DMS153 treated with DMSO at 0.1 percent for 48 hours (cell line): ENCODE results near the gene GARIN5B.
A peak's percentile ranks its signal among the peaks of the same experiment; 100 is the strongest.
"Not testable (repeated sequence)": the region's sequence is repeated elsewhere in the genome, so short reads cannot be mapped to it uniquely, and the experiment has no call there.

Source experiments
- DNase-seq: peaks from one replicate; lab custom pipeline; 2025; ENCODE audit not compliant: unreplicated experiment; lab: John Stamatoyannopoulos, UW

GARIN5B gene

DNA sequence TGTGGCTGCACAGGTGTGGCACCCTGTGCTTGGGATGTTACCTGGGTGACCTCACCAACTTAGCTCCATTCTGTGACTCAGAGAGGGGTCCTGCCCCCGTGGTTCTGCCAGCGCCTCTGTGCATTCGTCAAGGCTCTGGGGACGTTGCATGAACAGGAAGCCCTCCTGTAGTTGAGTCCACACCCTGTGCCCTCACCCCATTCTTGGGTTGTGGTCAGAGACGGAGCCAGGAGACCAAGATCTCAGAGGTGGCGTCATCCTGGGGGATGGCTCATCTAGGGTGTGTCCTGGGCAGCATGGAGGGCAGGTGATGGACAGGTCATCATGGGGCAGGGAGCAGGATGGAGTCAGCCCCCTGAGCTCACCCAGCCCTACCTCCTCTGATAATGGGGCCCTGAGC, 11.0 kb downstream of the GARIN5B start:
- DNase-seq, result no peak

DNA sequence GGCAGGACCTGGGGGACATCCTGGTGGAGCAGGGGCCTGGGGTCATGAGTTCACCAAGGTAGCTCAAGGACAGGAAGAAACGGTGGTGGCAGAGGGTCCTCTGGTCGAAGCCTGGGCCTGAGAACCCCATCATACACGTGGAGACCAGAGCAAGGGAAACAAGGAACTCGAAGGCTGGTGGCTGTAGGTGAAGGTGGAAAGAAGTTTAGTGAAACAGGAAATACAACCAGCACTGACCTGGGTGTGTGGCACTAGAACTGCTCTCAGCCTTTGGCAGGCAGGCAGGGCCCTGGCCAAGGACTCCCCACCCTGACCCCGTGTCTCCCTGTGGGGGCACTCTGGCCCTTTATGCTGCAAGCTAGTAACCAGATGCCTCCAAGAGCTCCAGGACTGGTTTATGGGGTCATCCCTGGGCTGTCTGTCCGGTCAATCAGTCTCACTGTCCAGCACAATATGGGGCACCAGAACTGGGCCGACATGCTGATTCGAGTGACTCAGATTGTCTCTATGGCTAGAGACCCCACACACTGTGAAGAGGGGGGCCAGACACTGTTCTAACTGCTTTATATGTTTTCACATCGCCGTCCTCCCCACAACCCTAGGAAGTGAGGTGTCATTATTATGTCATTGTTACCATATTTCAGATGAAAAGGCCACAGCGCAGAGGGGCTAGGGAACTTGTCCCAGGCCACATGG, 12.3 kb downstream of the GARIN5B start:
- DNase-seq, result no peak

DNA sequence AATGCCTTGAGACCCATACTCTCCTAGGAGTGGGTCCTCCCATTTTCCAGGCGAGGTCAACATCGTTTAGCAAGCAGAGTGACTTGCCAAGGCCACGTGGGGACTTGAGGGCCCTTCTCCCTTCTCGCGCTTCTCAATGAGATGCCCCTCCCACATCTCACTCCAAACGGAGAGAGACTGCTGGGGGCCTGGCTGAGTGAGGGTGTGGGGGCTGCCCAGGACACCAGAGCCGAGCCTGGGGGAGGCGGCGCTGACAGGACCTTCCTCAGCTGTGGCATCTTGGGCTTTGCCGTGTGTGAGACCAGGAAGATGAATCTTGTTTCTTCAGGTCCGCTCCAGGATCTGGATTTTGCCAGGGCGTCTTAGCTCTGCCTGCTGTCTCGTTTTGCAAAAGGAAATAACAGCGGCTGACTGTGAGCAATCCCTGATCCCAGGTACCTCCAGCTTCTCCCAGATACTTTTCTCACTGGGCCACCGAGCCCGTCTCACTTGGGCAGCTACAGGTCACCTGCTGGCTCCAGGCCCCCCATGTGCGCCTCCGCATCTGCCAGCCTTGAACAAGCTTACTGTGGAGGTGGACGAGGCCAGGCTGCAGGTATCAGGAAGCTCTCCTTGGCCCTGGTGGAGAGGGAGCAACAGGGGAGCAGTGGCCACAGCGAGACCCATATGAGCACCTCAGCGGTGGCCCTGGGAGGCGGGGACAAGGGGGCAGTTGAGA, 14.6 kb downstream of the GARIN5B start:
- no peak for DNase-seq

DNA sequence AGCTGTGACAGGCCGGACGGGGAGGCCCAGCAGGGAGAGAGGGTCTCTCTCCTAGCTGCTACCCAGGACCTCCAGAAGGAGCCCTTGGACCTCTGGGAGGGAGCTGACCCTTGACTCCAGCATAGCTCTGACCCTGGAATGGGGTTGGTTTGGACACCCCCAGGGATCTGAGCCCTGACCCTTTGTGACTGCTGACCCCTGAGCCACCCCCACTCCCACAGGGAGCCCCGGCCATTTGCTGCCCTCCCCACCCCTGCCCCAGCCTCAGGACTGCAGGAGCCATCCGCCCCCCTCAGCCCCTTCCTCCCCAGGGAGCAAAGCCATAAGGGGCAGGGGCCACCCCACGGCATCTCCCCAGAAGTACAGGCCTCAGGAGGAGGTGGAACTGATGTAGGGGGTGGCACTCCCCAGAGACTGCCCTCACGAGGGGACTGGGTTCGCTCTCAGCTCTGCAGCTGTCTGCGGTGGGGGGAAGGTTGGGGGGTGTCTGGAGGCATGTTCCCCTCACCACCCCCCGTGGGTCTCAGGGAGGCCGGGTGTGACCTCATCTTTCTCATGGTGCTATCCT, 15.5 kb downstream of the GARIN5B start:
- DNase-seq, result no peak

DNA sequence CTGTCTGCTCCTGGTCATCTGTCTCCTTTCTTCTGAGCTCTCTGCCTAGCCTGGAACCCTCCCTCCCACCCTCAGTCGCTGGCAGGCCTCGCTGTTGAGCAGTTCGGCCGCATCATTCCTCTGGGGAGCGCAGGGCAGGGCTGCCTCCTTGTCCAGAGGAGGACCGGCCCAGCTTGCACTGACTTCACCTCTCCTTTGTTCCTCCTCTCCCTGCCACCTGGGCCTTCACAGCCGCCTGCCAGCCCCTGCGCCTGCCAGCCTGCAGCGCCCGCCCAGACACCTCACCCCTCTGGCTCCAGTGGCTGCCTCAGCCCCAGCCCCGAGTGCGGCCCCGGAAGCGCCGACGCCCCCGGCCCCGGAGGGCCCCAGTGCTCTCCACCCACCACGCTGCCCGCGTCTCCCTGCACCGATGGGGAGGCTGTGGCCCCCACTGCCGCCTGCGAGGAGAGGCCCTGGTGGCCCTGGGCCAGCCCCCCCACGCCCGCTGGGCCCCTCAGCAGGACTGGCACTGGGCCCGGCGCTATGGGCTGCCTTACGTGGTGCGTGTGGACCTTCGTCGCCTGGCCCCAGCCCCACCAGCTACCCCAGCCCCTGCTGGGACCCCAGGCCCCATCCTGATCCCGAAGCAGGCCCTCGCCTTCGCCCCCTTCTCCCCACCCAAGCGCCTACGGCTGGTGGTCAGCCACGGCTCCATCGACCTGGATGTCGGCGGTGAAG, 16.2 kb downstream of the GARIN5B start:
- DNase-seq, result no peak

DNA sequence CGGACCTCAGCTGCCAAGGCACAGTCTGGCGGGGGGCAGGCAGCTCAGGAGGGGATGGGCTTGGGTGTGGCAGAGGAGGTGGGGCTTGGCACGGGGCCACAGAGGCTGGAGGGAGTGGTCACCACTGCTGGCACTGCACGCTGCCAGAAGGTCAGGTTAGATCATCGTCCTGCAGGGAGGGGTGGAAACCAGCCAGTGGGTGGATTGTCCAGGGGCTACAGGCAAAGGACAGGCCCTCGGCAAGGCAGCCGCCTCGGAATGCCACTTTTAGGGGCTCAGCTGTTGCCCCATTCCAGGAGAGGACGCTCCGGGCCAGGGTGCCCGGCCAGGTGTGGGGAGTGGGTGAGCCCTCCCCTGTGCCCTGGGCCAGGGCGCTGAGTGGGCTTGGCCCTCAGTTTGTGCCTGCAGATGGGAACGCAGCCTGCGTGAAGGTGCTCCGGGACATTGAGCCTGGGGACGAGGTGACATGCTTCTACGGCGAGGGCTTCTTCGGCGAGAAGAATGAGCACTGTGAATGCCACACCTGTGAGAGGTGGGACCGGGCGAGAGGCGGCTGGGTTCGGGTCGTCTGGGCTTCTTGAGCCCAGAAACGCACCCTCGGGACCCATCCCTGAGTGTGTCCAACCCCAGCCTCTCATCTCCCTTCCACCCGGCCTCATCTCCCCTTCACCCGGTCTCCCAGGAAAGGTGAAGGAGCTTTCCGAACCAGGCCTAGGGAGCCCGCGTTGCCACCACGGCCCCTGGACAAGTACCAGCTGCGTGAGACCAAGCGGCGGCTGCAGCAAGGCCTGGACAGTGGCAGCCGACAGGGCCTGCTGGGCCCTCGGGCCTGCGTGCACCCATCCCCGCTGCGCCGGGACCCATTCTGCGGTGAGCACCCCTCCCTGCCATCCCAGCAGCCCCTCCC, 17.0 kb downstream of the GARIN5B start:
- DNase-seq, result no peak

DNA sequence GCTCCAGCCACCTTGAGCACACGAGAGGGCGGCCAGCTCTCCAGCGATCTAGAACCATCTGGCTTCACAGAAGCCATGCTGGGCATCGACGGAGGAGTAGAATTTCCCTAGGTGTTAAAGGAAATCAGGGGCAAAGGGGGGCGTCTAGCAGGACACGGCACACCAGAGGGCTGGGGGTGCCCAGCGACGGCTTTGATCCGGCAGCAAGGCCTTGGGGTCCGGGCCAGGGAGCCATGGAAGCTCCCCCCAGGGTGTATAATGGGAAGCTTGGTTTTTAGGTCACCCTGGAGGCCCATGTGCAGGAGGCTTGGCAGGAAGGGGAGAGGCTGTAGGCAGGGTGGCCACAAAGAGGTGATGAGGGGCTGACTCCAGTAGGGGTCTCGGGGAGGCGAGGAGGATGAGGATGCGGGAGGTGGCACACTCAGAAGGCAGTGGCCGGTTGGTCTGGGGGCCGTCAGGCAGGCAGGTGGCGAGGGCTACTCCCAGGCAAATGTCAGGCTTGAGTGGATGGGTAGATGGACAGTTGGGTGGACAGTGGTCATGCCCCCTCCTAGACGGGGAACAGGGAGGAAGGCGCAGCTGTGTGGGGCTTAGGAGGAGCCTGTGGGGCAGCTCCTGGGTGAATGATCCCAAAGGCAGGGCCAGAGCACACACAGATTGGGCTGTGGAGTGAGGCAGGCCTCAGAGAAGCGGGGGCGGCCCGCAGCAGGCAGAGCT, 17.8 kb downstream of the GARIN5B start:
- no peak for DNase-seq

DNA sequence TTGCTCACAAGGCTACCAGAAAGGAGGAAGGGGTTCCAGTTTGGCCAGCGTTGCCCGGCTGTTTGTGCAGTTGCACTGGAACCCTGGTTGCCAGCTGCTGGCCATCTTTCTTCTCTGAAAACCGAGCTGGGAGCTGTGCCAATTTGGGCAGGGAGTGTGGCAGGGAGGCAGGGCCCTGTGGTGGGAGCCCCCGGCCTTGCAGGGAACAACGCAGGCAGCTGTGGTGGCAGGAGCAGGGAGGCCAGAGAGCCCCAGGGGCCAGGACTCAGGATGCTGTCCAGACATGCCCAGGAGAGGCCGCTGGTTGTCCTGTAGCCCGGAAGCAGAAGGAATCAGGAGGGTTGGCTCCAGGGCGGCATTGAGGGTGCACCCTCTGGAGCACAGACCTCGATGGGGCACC, 18.6 kb downstream of the GARIN5B start:
- no peak for DNase-seq

DNA sequence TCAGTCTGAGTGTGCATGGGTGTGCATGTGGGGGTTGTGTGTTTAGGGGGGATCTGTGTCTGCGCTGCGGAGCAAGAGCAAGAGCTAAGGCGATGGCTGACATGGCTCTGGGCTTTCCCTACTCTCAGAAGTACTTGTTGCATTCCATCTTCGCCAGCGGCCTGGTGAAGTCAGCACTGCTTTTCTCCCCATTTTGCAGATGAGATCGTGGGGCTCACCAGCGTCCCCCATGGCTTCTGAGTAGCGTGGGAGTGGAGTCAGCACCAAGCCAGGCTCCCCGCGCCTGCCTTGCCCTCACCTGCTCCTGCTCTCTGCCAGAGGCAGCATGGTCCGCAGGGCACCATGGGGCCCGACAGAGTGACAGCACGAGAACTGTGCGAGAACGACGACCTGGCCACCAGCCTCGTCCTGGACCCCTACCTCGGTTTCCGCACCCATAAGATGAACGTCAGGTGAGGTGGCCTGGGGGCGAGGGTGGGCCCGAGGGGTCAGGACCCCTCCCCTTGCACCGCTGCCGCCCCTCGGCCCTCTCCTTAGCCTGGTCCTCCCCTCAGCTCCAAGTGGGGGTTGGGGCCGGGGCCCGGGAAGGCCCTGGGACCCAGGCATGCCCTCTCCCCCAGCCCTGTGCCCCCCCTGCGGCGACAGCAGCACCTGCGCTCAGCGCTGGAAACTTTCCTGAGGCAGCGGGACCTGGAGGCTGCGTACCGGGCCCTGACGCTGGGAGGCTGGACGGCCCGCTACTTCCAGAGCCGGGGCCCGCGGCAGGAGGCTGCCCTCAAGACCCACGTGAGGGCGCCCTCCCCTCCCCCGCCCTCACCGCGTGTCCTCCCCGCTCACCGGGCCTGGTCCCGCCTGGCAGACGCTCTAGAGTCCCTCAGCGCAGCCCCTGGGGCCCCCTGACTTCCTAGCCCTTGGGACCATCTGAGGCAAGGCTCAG, 21.2 kb downstream of the GARIN5B start:
- DNase-seq, result no peak

DNA sequence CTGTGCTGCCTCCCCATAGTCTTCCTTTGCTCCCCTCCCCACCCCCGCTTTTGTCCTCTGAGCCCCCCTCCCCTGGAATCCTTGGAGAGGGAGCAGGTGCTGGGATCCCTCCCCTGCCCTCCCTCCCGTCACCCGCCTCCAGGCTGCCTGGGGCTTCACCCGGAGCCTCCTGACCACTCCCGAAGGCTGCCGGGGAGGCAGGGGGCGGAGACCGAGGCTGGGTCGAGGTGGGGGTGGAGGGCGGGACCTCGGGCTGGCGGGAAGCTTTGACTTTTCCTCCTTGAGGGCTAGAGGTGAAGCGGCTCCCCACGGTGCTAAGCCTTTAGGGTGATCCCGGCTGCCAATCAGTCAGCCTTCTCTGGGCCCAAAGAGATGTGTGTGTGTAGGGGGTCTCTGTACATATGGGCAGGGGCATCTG, 21.9 kb downstream of the GARIN5B start:
- no peak for DNase-seq

DNA sequence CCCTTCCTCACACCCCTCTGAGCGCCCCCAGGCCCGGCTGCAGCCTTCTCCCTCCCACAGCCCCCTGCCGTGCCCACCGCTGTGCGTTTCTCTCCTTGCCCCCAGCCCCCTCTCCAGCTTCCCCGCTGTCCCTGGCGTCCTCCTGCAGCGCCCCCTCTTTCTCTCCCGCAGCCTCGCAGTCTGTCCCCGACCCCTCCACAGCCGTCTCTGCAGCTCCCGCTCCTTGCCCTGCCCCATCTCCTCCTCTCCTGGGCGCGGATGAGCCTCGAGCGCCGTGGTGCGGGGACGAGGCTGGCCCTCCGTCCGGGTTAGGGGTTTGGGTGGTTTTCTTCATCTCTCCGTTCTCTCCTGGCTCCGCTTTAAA, 22.3 kb downstream of the GARIN5B start:
- DNase-seq, result no peak

DNA sequence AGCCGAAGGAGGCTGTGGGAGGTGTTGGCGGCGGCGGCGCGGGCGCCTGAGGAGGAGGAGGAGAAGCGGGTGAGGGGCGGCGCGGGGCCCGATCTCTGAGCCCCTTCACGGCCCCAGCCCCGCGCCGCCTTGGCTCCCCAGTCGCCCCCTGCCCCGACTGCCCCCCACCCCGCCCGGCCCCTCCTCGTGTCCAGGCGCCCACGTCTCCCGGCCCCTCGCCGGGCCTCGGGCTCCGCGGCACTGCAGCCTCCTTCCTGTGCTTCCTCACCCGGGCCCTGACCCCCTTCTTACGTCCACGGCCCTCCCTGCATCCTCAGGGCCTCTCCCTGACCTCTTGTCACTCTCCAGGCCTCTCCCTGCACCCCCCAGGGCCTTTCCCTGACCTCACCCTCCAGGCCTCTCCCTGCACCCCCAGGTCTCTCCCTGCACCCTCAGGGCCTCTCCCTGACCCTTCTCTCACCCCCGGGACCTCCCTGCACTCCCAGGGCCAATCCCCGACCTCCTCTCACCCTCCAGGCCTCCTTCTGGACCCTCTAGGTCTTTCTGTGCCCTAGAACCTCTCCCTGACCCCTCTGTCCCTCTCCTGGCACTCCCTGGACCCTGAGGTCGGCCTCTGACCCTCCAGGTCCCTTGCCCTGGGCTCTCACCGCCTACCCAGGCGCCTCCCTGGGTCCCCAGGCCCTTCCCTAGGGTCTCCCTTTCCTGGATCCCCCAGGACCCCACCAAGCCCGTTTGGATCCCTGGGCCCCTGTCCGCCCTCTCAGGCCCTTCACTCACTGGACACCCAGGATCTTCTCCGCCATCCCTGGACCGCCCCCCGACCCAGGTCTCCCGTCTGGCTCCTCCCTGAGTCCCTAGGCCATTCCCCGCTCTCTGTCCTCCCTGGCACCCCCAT, 22.9 kb downstream of the GARIN5B start:
- DNase-seq, result no peak

DNA sequence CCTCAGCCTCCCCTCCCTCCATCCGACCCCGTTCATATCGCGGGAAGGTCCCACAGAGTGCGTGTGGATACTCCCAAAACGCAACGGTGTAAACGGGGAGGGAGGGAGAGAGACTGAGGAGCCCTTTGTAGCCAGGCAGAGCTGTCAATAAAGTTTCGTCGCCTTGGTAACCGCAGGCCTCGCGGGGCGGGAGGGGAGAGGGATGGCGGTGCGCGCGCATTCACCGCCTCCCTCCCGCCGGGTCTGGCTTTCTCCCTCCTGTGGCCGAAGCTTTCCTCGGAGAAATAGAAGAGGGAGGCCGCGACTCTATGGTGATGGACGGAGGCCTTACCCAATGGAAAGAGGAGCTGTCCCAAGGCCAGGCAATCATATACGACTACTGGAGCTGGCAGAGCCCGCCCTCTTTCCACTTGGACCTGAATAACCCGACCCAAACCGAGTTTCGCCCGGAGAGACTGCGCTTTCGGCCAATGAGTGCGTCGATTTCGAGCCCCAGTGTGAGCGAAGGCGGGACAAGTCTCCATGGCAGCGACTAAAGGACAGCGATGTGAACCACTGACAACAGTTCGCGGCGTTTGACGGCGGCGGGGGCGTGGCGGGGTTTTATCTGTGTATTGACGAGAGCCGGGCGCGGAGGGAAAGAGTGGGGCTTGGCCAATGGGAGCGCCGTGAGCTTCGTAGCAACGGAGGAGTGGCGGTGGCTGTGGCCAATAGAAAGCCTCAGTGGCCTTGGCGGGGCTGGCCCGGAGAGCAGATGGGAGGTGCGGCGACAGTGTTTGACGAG, 23.8 kb downstream of the GARIN5B start, which contains the start of gene KMT5C:
Gene KMT5C (plus strand): TSS at position 772 of the 784 bp plus-strand sequence. CDS start 2,061 bp downstream, outside the sequence.
- DNase-seq, result peak; percentile 100

DNA sequence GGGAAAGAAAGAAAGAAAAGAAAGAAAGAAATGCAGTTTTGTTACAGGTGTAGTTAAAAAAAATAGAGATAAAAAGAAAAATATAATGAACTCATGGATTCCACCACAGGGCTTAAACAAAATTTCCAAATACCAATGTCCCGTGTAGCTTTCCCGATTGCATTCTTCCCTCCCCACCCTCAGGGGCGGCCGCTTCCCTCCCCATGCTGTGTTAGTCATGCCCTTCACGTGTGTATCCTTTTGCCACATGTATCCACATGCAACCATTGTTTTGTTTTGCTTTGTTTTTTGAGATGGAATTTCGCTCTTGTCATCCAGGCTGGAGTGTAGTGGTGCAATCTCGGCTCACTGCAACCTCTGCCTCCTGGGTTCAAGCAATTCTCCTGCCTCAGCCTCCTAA, 27.0 kb downstream of the GARIN5B start:
- no peak for DNase-seq

DNA sequence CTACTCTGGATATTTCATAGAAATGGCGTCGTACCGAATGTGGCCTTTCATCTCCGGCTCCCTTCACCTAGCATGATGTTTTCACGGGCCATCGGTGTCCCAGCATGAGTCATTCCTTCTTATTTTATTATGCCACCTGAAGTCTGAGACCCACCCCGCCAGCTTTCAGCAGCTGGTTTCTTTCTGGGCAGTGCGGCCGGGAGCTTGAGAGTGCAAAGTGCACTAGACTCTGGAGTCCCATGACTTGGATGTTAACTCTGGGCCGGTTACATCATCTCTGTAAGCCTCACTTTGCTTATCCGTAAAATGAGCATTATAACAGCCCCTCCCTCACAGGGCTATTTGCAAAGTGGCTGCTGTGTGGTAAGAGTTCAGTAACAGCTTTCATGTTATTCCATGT, 29.2 kb downstream of the GARIN5B start:
- DNase-seq, result no peak

DNA sequence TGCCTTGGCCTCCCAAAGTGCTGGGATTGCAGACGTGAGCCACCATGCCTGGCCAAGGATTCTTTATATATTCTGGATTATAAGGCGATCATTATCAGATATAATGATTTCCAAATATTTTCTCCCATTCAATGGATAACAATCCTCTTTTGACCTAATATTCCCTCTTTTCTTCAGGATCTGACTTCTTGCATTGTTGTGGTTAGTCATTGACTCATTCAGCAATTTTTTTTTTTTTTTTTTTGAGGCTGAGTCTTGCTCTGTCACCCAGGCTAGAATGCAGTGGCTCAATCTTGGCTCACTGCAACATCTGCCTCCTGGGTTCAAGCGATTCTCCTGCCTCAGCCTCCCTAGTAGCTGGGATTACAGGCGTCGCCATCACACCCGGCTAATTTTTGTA, 33.3 kb downstream of the GARIN5B start:
- DNase-seq, result not testable (repeated sequence)

DNA sequence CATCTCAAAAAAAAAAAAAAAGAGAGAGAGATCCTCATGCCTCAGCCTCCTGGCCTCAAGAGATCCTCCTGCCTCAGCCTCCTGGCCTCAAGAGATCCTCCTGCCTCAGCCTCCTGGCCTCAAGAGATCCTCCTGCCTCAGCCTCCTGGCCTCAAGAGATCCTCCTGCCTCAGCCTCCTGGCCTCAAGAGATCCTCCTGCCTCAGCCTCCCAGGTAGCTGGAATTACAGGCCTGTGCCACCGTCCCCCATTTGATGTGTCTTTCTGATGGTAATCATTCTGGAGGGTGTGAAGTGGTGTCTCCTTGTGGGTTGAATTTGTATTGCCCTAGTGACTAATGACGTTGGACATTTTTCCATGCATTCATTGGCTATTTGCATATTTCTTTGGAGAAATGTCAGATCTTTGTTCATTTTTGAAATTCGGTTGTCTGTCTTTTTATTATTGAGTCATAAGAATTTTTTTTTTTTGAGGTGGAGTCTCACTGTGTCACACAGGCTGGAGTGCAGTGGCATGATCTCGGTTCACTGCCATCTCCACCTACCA, 34.2 kb downstream of the GARIN5B start:
- not testable (repeated sequence) for DNase-seq
